ENCODE results near the gene ADCY9.

DNA sequence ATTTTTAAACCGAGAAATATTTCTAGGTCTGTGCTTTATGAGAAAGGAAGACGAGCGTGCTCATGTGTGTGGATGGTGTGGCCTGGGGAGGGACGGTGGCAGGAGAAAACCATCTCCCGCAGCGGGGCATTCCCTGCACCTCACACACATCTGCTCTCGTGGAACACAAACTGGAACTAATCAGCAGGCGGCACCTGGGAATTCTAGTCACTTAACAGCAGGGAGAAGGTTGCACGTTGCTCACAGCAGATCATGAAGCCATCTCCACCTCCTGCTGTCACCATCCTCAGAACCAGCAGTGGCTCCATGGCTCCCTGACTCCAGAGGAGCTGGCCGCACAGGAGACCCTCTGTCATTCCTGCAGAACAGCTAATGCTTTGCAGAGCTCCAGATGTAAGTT, 35.2 kb downstream of the ADCY9 start:
- TF ChIP-seq, protein P1, sequence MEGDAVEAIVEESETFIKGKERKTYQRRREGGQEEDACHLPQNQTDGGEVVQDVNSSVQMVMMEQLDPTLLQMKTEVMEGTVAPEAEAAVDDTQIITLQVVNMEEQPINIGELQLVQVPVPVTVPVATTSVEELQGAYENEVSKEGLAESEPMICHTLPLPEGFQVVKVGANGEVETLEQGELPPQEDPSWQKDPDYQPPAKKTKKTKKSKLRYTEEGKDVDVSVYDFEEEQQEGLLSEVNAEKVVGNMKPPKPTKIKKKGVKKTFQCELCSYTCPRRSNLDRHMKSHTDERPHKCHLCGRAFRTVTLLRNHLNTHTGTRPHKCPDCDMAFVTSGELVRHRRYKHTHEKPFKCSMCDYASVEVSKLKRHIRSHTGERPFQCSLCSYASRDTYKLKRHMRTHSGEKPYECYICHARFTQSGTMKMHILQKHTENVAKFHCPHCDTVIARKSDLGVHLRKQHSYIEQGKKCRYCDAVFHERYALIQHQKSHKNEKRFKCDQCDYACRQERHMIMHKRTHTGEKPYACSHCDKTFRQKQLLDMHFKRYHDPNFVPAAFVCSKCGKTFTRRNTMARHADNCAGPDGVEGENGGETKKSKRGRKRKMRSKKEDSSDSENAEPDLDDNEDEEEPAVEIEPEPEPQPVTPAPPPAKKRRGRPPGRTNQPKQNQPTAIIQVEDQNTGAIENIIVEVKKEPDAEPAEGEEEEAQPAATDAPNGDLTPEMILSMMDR (IDR thresholded peaks at IDR 0.05; ENCODE audit: low read depth, low read length, poor library complexity, severe bottlenecking): no peak
- TF ChIP-seq EZH2phosphoT487 (IDR thresholded peaks at IDR 0.05; ENCODE audit: borderline replicate concordance, low read length): no peak

Measured in DOHH2 (cell line).